Epidermal melanocyte (primary cell): ENCODE data around the gene MATCAP1.
A peak's percentile ranks its signal among the peaks of the same experiment; 100 is the strongest.

Source experiments
- DNase-seq: peaks from one replicate; pipeline ENCODE4 v3.0.0; 2011; ENCODE audit warnings: low spot score; ENCODE audit not compliant: insufficient read length

MATCAP1 gene

DNA sequence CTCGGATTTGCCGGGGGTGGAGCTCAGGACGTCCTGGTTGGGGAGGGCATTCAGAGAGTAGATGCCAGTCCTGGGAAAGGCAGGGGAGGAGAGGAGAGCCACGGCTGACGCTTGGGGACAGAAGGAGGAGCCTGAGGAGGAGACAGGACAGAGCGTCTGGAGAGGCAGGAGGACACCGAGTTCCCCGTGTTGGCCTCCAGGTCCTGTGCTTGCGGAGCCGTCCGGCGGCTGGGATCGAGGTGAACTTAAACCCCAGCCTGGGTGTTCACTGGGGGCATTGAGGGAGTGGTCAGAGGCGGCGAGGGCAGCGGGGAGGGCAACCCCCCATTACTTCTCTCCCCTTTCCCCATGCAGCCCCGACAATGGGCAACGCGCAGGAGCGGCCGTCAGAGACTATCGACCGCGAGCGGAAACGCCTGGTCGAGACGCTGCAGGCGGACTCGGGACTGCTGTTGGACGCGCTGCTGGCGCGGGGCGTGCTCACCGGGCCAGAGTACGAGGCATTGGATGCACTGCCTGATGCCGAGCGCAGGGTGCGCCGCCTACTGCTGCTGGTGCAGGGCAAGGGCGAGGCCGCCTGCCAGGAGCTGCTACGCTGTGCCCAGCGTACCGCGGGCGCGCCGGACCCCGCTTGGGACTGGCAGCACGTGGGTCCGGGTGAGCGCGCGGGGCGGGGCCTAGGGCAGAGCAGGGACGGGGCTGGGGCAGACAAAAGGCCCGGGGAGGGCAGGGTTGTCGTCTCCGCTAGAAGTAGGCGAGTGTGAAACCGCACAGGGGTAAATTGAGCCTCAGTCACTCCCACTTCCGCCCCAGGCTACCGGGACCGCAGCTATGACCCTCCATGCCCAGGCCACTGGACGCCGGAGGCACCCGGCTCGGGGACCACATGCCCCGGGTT is 9.7 kb downstream of the MATCAP1 start:
- DNase-seq = peak; percentile 96

DNA sequence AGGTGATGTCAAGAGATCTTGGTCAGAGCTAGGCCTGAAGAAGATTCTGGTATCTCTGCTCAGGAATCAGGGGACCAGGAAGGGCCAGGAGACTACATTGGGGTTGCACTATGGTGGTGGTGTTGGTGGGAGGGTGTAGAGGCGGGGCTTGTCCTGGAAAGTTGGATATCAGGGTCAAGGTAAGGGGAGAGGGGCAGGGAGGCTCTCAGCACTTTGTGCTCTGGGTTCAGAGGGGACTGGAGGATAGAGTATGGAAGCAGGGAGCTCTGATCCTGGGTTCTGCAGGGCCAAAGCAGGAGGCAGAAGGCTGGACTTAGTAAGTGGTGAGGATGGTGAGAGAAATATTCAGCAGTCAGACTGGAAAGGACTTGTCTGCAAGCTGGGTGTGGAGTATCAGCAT is 10.4 kb downstream of the MATCAP1 start:
- DNase-seq = no peak

DNA sequence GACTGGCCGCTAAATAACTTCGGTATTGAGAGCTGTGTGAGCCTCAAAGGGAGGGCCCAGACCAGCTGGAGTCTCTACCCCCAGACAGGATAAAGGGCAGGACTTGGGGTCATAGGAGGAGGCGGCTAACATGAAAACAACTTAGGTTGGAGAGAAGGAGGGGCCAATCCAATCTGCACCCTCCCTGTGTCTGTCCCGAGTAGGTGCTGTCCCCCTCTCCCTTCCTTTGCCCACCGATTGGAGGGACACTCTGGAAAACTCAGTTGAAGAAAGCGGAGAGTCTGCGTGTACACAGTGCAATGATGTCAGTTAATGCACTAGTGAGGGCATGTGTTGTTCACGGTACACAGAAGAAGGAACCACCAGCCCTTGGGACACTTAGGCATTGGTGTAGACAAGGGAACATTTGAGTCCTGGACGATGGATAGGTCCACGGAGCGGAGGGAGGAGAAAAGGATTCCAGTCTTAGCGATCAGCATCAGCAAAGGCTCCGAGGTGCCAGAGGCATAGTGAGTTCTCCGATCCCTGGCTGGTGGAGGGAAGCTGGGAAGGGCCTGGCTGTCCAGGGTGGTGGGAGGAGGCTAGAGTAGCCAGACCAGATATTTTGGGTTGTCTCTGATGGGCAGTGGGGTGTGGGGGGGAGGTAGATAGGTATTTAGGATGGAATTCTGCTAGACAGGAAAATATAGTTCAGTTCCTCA is 12.7 kb downstream of the MATCAP1 start:
- DNase-seq = no peak

DNA sequence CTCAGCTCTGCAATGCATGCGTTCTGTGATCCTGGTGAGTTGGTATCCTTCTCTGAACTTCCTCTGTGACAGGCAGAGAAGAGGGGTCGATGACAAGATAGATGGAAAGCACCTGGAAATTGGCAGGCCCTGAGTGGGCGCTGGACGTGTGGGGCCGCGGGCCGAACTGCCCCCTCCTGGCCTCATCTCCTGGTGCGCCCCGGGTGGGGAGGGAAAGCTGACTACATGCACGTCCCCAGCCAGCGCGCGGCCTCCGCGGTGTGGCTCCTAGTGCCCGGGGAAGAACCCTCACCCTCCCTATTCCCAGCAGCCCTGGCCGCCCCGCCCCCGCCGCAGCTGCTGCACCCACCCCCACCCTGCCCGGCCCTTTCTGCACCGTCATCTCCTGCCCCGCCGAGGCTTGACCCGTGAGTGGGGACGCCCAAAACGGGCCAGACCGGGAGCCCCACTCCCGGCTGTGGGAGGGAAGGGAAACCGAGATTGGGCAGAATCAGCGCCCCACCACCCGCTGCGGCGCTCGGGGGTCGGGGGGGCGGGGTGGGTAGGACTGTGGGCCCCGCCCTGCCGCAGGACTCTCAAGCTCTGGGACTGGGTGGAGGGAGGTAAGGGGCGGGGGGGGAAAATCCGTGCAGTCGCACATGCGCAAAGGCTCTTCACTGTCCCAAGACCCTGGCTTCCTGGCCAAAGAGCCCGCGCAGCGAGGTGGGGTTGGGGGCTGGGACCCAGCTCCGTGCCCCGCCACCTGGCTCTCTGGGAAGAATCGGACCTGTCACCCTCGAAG is 13.4 kb downstream of the MATCAP1 start, which contains the start of gene NOL3:
Gene NOL3 (plus strand): TSS at position 371 of the 781 bp plus-strand sequence.
- DNase-seq = peak; percentile 92

DNA sequence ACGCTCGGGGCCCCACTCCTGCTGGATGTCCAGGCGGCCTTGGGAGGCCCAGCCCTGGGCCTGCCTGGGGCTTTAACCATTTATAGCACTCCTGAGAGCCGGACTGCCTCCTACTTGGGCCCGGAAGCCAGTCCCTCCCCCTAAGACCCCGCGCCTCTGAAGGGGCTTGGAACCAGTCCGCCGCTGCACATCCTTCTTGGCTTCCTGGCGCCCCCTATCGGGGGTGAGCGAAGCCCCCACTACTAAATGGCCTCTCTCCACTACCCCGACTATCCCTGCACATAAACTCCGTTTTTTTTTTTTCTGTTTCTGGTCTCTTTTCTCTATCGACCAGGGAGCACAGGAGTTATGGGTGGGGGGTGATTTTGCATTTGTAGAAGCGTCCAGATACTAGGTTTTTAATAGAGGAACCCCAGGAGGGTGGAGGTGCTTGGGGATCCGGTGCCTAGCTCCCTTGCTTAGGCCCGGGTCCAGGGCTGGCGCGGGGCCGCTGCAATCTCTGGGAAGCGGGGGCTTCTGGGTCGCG is 14.1 kb downstream of the MATCAP1 start:
- no peak for DNase-seq

GRCh38 chr16:67169011-67169451 is 14.7 kb downstream of the MATCAP1 start:
- no peak for DNase-seq

DNA sequence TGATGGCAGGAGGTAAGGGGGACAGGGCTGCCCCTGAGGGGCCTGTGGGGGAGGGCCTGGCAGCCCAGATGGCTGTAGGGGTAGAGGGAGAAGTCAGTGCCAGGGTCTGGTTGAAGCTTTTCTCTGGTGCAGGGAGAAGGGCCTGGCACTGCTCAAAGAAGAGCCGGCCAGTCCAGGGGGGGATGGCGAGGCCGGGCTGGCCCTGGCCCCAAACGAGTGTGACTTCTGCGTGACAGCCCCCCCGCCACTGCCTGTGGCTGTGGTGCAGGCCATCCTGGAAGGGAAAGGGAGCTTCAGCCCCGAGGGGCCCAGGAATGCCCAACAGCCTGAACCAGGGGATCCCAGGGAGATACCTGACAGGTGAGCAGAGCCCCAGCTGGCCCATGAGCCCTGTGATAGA is 16.2 kb downstream of the MATCAP1 start:
- no peak for DNase-seq

- DNase-seq = no peak
These were observed 17.1 kb downstream of the MATCAP1 start for GRCh38 chr16:67166598-67167168.

DNA sequence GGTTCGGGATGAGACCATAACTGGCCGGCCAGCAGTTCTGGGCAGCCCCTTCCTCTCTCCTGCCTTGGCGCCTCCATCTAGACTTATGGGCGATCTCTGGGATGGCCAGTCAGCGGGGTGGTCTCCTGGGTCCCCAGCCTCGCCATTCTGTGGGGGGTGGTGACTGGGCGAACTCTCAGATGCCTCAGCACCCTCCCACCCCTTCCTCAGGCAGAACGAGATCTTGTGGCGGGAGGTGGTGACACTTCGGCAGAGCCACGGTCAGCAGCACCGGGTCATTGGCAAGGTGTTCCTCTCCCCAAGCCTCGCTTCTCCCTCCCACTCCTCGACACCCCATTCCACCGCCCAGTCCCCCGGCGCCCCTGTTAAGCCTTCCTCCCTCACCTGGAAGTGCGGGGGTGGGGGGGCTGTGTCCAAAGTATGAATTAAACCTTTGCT is 17.6 kb downstream of the MATCAP1 start:
- no peak for DNase-seq

DNA sequence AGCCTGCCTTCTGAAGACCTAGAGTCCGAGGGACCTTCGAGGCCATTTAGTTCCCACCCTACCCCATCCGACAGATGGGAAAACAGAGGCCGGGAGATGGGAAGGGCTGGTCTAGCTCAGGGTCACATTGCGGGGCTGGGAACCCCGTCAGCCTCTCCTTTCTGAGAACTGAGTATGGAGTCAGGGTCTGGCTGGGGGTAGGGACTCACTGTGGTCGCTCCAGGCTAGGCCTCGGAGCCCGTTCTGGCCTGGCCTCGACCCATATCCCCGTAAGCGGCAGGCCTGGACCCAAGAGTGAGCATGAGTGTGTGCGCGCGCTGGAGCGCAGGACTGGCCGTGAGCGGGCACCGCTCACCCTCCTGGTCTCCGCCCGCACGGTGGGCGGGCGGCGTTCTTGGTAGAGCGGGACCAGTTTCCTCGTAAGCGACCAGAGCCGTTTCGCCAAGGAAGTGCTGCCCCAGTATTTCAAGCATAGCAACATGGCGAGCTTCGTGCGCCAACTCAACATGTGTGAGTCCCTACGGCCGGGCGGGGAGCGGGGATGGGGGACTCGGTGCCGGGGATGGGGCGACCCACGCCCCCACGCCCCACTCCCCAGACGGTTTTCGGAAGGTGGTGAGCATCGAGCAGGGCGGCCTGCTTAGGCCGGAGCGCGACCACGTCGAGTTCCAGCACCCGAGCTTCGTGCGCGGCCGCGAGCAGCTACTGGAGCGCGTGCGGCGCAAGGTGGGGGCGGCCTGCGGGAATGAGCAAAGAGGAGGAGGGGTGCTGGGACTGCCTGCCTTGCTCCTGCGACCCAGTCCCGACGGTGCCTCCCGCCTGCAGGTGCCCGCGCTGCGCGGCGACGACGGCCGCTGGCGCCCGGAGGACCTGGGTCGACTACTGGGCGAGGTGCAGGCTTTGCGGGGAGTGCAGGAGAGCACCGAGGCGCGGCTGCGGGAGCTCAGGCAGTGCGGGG is 18.4 kb downstream of the MATCAP1 start:
- no peak for DNase-seq

DNA sequence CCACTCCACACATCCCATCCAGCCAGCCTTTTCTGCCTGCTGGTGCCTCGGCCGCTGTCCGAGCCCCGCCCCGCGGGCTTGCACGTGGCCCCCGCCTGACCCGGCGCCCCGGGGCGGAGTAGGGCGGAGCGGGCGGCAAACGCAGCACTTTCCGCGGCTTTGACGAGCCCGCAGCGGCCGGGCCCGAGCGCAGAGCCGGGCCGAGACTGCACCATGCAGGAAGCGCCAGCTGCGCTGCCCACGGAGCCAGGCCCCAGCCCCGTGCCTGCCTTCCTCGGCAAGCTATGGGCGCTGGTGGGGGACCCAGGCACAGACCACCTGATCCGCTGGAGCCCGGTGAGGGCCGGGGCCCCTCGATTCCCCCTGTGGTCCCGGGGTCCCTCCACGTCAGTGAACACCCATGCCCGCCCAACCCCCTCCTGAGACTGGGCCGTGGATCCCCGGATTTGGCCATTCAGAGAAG is 19.1 kb downstream of the MATCAP1 start, which contains the start of gene HSF4:
Gene HSF4 (plus strand): TSS at position 147 of the 463 bp plus-strand sequence. CDS start 67 bp downstream, at position 214.
- DNase-seq = peak; percentile 90

DNA sequence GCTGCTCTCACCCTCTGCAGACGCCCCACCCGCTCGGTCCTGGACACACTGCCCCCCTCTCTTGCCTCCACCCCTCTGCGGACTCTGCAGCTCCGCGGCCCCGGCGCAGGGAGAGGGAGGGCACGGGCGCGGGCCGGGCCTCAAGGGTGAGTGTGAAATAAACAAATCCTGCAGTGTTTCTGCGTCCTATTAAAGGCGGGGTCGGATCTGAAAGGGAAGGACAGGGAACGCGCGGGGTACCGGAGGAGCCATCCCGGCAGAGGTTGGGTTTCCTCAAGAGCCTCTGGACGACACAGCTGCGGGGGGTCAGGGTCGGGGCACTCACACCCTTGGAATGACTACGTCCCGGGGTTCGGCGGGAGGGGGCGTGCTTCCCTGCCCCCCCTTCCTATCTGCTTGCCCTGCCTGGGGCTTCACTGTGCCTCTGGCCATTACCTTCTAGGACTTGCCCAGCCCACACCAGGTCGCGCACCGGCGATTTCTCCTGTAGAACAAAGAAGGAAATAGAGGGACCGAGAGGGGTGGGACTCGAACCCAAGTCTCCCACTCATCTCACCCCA is 19.7 kb downstream of the MATCAP1 start:
- DNase-seq = no peak

DNA sequence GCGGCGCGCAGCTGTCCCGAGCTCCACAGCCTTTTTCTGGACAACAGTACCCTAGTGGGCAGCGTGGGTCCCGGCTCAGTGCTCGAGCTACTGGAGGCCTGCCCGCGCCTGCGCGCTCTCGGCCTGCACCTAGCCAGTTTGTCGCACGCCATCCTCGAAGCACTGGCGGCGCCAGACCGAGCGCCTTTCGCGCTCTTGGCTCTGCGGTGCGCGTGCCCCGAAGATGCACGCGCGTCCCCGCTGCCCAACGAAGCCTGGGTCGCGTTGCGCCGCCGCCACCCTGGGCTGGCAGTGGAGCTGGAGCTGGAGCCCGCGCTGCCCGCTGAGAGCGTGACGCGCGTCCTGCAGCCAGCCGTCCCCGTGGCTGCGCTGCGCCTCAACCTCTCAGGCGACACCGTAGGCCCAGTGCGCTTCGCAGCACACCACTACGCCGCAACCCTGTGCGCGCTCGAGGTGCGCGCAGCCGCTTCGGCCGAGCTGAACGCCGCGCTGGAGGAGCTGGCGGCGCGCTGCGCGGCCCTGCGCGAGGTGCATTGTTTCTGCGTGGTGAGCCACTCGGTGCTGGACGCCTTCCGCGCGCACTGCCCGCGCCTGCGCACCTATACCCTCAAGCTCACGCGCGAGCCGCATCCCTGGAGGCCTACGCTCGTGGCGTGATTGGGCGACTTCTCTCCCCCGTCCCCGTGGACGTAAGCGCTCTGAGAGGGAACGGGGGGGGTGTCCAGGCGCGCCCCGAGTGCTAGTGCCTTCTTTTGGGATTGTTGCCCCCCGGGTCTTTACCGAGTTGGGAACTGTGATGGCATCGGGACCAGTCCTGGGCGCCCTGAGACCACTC is 20.4 kb downstream of the MATCAP1 start:
- DNase-seq = no peak

DNA sequence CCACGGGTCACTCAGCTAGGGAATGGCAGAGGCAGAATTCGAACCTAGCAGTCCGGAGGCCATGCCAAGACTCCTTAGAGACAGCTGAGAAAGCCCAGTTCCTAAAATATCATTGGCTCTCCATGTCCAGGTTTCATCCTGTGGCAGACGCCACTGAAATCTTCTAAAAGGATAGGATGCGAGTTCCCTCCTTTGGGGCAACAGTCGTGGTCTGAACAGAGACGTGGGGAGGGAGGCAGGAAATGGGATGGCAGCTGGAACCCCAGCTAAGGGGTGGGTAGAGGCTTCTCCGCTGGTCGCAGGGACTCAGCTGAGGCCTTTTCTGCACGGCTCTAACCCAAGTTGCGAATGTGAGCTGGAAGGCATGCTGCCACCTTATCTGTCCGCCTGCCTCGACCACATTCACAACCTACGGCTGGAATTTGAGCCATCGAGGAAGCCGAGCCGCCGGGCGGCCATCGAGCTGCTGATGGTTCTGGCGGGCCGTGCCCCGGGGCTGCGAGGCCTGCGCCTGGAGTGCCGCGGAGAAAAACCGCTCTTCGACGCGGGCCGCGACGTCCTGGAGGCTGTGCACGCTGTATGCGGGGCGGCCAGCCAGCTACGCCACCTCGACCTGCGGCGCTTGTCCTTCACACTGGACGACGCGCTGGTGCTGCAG is 21.1 kb downstream of the MATCAP1 start:
- no peak for DNase-seq

- DNase-seq = no peak
These were observed 22.1 kb downstream of the MATCAP1 start for GRCh38 chr16:67161595-67162058.

GRCh38 chr16:67158637-67159600 is 24.8 kb downstream of the MATCAP1 start:
- DNase-seq = no peak
